Right renal pelvis (tissue), 4 donors: ENCODE results near the gene KDM4C. TPM values are rescaled to one million over a fixed set of nuclear protein-coding genes. Genes with fewer than 3 reads are reported as not detected.

ENCODE experiments used
- DNase-seq, 4 donors: peaks; one replicate each; pipeline ENCODE4 v3.0.0-alpha.2; 2013; ENCODE audit warnings: low read depth in 4 of 4, low spot score in 3 of 4, missing footprints in 1 of 4
- polyA plus RNA-seq, 4 donors: library from polyadenylated mRNA; unstranded; fragments of 120-200 nt; gene quantifications; one replicate each; pipeline ENCODE4 v1.2.1, GENCODE V29; 2013; ENCODE audit not compliant: insufficient read length in 4 of 4

Gene KDM4C
- polyA plus RNA-seq, 4 donors = 14.9 to 18.4 (median 15.9) TPM

GRCh38 chr9:6959270-6960000, 201.7 kb downstream of the KDM4C start:
- peak in 2 of 4 donors; percentile 28 to 53 for DNase-seq

- no peak for DNase-seq
Observed at GRCh38 chr9:6960777-6961176, 203.0 kb downstream of the KDM4C start.

DNA sequence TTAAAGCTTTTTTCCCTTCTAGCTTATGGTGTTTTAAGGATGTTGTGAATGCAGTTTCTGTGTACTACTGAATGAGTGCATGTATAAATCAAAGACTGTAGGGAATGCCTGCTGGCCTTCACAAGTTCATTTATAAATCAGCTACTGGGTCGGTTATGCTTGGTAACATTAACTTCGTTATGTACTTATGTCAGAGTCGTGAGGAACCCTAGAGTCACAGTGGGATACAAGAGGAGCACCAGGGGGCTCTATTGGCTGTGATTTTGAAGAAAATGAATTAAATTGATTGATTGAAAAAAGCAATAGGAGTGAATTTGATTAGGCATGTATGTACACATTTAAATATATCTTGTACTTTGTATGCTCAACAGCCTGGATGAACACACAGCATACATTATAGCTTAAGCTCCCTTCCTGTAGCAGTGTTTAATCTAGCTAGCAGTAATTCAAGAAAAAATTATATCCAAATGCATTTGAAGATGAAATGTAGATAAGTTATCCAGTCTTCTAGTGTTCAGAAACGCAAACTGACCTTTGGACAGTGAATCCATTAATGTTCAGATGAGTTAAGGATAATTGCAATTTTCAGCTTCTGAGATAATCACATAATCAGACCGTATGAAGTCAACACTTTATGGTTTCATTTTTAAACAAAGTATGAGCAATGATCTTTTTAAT, 204.2 kb downstream of the KDM4C start:
- no peak for DNase-seq

DNA sequence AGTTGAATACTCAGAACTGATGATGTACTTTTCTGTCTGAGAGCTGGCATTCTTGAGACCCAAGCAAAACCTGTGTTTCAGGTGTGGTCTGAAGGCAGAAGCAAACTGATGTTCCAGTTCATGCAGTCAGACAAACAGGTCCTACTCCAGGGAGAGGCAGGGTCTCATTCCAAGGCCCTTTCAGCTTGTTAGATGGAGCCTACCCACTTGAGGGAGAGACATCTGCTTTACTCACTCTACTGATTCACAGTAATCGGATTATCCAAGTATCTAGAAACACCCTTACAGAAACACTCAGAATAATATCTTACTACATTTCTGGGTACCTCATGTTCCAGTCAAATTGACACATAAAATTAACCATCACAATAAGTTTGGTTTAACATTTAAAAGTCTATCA, 207.8 kb downstream of the KDM4C start:
- DNase-seq = no peak

DNA sequence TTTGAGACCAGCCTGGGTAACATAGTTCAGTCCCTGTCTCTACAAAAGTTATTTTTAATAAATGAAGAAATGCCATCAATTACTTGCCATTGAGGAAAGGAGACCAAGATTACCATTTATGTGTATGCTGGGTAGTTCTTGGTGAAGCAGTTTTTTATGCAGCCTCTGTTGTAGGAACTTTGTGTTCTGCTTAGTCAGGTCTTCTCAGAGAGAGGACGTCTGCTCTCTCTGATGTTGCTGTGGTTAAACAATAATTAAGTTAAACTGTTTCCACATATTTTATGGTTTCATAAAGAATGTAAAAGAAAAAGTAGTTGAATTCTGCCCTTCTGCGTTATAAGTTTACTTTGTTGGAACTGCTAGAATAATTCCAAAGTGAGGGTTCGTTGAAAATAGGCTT, 210.5 kb downstream of the KDM4C start:
- no peak for DNase-seq

DNA sequence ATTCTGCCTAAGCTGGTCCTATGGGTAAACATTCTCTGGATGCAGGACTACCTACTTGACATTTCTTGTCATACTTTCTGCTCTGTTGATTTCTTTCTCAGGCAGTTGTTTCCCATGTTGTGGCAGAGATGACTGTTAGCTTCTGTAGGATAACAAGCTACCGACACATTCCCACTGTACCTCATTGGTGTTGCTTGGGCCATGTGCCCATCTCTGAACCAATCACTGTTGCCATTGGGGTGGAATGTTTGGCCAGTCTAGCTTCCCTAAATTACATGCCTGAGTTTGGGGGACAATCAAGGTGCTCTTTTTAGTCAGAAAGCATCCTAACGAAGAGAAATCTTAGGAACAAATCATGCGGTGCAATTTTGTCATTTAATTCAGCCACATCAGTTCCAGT, 212.0 kb downstream of the KDM4C start:
- DNase-seq = no peak

- DNase-seq = no peak
Observed at GRCh38 chr9:6973089-6973488, 215.3 kb downstream of the KDM4C start.

DNA sequence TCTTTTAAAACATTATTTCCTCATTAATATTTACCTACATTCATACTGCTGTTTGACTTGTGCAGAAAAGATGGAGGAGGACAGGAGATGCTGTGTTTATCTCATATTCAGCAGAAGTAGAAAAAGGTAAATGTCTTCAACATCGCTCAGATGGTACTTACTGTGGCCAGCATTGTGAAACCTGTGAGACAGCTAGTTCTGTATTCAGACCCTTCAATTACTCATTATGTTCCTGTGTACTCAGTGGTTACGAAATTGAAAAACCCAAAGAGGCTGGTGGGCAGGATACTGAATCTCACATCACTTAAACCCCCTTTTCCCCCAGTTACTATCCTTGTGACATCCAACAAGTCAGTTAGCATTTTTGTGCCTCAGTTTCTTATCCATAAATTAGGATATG, 216.0 kb downstream of the KDM4C start:
- no peak for DNase-seq

GRCh38 chr9:6975198-6975597, 217.4 kb downstream of the KDM4C start:
- DNase-seq = no peak

DNA sequence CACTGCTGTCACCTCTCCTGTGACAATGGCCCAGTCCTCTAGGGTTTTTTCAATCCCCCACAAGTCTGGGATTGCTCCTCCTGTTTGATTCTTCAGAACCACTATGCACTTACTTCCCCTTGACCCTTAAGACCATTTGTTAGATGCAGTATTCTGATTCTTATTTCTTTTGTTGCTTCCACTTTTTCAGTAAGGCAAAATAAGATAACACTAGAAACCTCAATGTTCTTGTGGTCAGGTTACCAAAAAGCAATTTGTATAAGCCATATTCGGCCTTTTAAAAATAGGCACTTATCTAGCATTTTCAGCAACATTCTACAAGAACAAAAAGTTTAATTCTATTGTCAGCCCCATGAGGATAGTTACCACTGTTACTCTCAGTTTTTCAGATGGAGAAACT, 220.0 kb downstream of the KDM4C start:
- no peak for DNase-seq

GRCh38 chr9:6978591-6978990, 220.8 kb downstream of the KDM4C start:
- DNase-seq = no peak

GRCh38 chr9:6984941-6985578, 227.3 kb downstream of the KDM4C start:
- DNase-seq = no peak

DNA sequence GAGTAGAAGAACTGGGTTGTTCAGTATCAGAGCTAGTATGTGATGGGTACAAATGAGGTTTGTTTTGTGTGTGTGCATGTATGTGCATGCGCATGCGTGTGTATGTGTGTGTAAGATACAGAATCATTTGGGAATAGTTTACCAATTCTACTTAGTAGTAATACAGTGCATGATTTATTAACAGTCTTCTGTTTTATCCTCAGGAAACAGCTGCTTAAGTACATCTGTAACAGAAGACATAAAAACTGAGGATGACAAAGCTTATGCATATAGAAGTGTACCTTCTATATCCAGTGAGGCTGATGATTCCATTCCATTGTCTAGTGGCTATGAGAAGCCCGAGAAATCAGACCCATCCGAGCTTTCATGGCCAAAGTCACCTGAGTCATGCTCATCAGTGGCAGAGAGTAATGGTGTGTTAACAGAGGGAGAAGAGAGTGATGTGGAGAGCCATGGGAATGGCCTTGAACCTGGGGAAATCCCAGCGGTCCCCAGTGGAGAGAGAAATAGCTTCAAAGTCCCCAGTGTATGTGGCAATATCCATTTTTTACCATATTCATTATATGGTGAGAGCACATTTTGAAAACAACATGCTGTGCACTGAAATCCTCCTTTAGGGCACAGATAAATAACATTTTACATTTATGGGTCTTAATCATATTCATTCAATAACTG, 228.5 kb downstream of the KDM4C start:
- DNase-seq = no peak

DNA sequence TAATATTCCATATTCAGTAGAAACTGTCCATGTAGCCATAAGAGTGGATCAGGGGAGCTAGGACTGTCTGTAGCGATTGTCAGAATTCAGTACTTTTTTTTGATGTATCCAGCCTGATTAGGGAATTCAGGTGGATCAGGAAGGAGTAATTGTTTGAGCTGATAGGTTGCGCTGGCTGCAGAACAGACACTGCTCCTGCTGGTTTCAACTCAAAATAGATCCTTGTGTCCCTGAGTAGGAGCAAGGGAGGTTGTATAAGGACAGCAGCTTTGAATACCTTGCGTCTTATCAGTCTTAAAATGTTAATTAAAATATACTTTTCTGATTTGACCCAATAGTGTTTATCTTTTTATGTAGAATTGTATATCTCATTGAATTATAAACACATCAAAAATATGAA, 229.6 kb downstream of the KDM4C start:
- no peak for DNase-seq

GRCh38 chr9:6991418-6991817, 233.6 kb downstream of the KDM4C start:
- DNase-seq = no peak

DNA sequence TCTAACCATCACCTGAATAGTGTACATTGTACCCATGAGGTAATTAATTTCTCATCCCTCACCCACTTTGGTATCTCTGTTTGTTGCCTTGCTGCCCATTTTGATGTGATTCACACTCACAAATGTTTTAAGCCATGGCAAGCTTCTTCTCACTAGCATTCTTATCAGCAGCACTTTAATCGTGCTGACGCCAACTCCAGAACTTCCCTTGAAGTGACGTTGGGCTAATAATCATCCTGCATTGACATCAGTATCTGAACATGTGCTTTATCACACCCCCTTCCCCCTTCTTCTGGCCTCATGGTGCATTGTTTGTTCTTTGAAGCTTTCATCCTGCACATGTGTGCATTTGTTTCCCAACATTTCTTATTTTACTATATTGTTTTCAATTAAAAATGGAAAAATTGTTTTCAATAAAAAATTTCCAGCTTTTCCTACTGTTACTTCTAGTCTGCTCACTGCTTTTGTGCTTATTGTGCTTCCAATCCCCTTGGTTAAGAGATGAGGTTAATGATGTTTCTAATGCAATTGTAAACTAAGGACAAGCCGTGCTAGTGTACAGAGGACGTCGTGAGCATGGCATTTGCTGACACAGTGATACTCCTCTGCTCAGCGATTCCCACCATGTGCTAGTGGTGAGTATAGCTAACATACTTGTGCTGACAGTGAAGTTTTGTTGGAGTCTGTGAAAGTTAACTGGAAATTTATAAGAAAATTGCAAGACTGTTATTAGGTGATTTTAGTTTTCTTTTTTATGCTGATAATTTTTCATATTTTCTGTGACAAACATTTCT, 238.5 kb downstream of the KDM4C start:
- no peak for DNase-seq

DNA sequence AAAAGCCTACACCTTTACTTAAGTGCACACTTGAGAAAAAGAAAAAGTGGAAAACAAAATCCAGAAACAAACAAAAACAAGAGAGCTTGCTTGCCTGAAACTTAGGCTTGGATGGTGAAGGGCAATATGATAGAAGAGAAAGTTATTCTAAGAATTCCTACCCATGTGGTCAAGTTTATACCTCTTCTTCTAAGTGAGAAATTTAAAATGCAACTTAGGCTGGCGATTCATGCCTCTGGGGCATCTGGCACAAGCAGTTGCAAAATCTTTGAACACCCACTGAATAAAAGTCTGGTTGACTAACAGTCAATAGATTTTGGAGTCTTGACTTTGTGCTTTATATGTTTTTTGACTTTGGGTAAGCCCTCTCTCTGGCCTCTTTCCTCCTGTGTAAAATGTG, 239.6 kb downstream of the KDM4C start:
- no peak for DNase-seq

DNA sequence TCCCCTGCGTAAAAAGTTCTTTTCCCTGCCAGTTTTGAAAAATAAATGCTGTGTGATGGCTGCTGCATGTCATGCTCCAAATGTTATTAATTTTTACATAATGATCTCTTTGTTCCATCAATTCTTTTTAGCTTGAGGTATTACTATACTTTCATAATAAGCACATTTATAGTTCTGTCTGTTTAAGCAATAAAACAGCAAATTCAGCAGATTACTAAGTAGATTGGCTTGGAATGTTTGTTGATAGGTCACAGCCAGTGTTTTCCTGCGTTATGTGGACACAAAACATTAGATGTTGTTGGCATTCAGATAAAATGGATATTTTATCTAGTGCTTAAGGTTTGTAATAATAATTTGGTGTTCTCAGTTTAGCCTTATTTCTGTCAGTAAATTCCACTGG, 242.0 kb downstream of the KDM4C start:
- DNase-seq = no peak

DNA sequence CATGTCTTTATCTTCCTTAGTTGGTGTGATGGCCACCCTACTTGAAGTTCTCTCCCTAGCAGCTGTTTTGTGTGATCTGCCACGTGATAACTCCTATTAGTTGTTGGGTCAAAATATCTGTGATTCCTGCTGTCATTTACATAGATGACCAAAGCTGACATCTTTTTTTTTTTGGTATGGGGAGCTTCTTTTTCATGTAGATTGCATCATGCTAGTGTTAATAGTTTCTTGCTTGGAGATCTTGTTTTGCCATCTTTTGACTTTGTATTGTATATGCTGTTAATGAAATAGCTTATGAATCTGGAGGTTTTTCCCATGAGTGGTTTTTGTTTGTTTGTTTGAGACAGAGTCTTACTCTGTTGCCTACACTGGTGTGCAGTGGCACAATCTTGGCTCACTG, 243.8 kb downstream of the KDM4C start:
- no peak for DNase-seq

DNA sequence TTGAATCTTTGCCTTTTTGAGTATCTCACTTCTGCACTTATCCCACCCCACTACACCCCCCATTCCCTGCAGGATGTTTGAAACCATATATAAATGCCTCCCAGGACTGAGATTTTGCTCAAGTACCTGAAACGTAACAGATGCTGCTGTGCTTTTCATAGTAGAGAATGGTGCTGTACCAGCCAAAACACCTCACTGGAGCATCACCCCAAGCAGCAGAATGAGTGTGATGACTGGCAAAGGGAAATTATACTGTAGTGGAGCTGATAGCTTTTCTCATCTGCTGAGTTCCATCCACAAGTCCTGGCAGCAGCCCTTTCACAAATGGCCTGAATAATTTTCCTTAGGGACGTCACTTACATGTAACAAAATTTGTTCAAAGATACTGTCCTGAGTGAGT, 246.1 kb downstream of the KDM4C start:
- no peak for DNase-seq

GRCh38 chr9:7006417-7006816, 248.6 kb downstream of the KDM4C start:
- no peak for DNase-seq
